ENCODE data around the gene ARID3A.

ARID3A gene

DNA sequence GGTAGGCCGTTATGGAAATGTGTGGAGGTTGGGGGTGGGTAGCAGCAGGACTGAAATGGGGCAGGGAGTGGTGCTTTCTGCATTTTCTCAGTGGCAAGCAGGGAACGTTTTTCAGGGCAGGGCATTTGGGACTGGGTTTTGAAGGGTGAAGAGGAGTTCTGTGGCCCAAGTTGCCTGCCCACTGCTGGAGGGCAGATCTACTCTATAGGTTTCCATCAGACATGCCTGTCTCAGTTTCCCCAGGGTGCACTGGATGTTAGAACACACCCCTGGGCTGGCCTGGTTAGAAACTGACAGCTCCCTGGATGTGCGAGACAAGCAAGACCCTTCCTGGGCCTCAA lies 73.5 kb downstream of the ARID3A start:
- TF ChIP-seq, protein P1, sequence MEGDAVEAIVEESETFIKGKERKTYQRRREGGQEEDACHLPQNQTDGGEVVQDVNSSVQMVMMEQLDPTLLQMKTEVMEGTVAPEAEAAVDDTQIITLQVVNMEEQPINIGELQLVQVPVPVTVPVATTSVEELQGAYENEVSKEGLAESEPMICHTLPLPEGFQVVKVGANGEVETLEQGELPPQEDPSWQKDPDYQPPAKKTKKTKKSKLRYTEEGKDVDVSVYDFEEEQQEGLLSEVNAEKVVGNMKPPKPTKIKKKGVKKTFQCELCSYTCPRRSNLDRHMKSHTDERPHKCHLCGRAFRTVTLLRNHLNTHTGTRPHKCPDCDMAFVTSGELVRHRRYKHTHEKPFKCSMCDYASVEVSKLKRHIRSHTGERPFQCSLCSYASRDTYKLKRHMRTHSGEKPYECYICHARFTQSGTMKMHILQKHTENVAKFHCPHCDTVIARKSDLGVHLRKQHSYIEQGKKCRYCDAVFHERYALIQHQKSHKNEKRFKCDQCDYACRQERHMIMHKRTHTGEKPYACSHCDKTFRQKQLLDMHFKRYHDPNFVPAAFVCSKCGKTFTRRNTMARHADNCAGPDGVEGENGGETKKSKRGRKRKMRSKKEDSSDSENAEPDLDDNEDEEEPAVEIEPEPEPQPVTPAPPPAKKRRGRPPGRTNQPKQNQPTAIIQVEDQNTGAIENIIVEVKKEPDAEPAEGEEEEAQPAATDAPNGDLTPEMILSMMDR (IDR thresholded peaks at IDR 0.05; ENCODE audit: borderline replicate concordance, insufficient read depth, low read depth, low read length) = no peak
- no peak overlapping the region for H3K4me3 ChIP-seq (ENCODE audit: low read depth, low read length)

DNA sequence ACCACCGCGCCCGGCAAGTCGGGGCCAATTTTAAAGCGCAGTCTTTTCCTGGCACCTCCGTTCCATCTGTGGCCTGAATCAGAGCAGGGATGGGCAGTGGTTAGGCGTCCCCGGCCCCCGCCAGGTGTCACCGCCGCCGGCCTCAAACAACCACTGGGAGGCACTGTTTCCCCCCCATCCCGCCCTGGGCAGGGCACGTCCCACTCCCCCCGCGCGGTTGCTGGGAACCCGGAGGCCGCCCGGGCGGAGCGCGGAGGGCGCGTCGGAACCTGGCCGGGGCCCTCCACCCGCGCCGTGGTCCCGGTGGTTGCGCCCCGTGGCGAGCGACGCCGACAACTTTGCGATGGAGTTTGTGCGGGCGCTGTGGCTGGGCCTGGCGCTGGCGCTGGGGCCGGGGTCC lies 74.3 kb downstream of the ARID3A start, which contains the start of gene GRIN3B:
GRIN3B (plus strand) TSS at position 325 of the 400 bp plus-strand sequence; CDS start at position 344, 19 bp downstream.
- TF ChIP-seq, protein P1 (IDR thresholded peaks at IDR 0.05; ENCODE audit: borderline replicate concordance, insufficient read depth, low read depth, low read length) = peak; percentile 76
- H3K4me3 ChIP-seq (ENCODE audit: low read depth, low read length) = no peak within 1 kb of the TSS

DNA sequence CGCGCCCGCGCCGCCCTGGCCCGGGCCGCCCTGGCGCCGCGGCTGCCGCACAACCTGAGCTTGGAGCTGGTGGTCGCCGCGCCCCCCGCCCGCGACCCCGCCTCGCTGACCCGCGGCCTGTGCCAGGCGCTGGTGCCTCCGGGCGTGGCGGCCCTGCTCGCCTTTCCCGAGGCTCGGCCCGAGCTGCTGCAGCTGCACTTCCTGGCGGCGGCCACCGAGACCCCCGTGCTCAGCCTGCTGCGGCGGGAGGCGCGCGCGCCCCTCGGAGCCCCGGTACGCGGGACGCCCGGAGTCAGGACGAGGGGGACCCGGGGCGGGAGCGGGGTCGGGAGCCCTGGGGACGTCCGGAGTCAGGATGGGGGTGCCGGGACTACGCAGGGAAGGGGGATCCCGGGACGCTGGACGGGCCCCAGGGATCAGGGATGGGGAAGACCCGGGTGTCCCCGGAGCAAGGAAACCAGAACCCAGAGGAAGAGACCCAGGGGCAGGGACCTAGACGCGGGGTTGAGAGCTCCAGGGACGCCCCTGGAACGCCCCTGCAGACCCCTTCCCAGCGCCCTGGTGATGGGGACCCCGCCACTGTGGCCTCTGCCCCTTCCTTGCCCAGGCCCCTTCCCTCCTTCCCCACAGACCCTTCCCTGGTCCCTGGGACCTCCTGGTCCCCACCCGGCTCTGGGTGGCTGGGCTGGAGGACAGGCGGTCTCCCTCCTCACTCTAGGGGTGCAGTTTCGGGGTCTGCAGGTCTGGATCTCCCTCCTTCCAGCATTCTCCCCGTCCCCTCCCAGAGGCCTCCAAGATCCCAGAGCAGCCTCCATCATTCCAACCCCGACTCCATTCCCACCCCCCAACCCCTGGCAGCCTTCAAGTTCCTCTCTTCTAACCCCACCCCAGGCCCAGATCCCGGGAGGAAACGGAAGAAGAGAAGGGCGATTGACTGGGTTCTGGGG lies 75.0 kb downstream of the ARID3A start:
- H3K4me3 ChIP-seq (ENCODE audit: low read depth, low read length) = no peak overlapping the region
- TF ChIP-seq, protein P1 (IDR thresholded peaks at IDR 0.05; ENCODE audit: borderline replicate concordance, insufficient read depth, low read depth, low read length) = no peak

DNA sequence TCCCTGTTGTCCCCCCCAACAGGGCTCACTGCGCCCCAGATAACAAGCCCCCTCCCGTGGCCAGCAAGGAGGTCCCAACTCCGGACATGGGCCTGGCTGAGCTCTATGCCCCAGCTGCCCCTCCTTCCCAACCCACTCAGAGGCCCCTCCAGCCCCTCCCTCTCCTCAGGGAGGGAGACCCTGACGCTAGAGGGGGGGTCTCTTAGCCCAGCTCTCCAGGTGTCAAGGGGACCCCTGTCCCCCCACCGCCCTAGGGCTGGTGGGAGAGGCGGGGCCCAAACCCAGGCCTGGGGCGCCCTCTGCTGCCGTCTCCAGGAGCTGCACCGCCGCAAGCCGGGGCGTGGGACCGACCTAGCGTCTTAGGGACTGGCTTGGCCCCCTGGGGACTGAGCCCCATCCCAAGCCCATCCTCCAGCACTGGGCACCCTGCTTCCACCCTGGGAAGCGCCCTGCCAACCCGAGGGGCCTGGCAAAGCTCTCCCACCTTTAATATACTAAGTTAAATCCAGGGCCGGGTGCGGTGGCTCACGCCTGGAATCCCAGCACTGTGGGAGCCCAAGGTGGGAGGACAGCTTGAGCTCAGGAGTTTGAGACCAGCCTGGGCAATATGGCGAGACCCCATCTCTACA lies 75.8 kb downstream of the ARID3A start:
- TF ChIP-seq, protein P1 (IDR thresholded peaks at IDR 0.05; ENCODE audit: borderline replicate concordance, insufficient read depth, low read depth, low read length) = peak; percentile 90
- H3K4me3 ChIP-seq (ENCODE audit: low read depth, low read length) = no peak overlapping the region

DNA sequence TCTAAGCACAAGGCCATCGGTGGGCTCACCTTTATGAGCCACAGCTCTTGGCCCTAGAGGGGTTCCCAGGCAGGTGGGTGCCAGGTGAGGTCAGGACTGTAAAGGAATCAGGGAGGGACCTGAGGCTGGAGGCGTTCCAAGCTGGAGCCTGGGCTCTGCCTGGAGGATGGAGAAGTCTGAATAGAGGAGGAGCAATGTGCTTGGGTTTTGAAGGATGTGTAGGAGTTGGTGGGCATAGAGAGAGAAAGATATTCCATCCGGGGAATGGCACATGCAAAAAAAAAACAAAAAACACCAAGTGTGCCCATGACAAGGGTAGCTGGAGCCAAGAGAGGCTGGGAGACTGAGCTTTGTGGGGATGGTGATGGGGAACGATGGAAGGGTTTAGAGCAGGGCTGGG lies 76.8 kb downstream of the ARID3A start:
- H3K4me3 ChIP-seq (ENCODE audit: low read depth, low read length) = no peak overlapping the region
- TF ChIP-seq, protein P1 (IDR thresholded peaks at IDR 0.05; ENCODE audit: borderline replicate concordance, insufficient read depth, low read depth, low read length) = no peak

DNA sequence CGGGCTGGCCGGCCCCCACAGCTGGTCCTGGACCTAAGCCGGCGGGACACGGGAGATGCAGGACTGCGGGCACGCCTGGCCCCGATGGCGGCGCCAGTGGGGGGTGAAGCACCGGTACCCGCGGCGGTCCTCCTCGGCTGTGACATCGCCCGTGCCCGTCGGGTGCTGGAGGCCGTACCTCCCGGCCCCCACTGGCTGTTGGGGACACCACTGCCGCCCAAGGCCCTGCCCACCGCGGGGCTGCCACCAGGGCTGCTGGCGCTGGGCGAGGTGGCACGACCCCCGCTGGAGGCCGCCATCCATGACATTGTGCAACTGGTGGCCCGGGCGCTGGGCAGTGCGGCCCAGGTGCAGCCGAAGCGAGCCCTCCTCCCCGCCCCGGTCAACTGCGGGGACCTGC lies 77.4 kb downstream of the ARID3A start:
- TF ChIP-seq, protein P1 (IDR thresholded peaks at IDR 0.05; ENCODE audit: borderline replicate concordance, insufficient read depth, low read depth, low read length) = no peak
- H3K4me3 ChIP-seq (ENCODE audit: low read depth, low read length) = no peak overlapping the region

Measured in GM12875 (cell line).